Activated naive CD4-positive, alpha-beta T cell treated with anti-CD3 and anti-CD28 coated beads for 36 hours (primary cell): ENCODE data around the gene FAM83G. TPM values are rescaled to one million over a fixed set of nuclear protein-coding genes. Genes with fewer than 3 reads are reported as not detected.

ENCODE experiments used
- CTCF ChIA-PET: fragments of 350-600 bp; sonication (Branson Sonifier 250); formaldehyde crosslinking; loops from one replicate; lab custom pipeline; 2021; ENCODE audit warnings: antibody characterized with exemption; lab: Charles Lee
- DNase-seq: peaks from one replicate; pipeline ENCODE4 v3.0.0-alpha.2; 2020
- H3K27ac Mint-ChIP-seq: one replicate; pipeline ENCODE4 v1.8.0; 2021; ENCODE audit warnings: mild to moderate bottlenecking, mixed read lengths
- H3K27me3 Mint-ChIP-seq: one replicate; pipeline ENCODE4 v1.8.0; 2021; ENCODE audit warnings: low read depth, mixed read lengths
- H3K36me3 Mint-ChIP-seq: one replicate; pipeline ENCODE4 v1.8.0; 2021; ENCODE audit warnings: low read depth, mixed read lengths
- H3K4me1 Mint-ChIP-seq: one replicate; pipeline ENCODE4 v1.8.0; 2021; ENCODE audit warnings: low read depth, mixed read lengths
- H3K4me3 Mint-ChIP-seq: one replicate; pipeline ENCODE4 v1.8.0; 2021; ENCODE audit warnings: mild to moderate bottlenecking, moderate library complexity, mixed read lengths
- H3K9me3 Mint-ChIP-seq: one replicate; pipeline ENCODE4 v1.8.0; 2021; ENCODE audit warnings: mixed read lengths
- intact Hi-C: fragments of 100-400 bp; cut with micrococcal nuclease; formaldehyde crosslinking; loops from one replicate; pipeline ENCODE4 v1.15.1; 2023
- total RNA-seq, 2 experiments: library from RNA; stranded (reverse); gene quantifications; one replicate each; pipeline ENCODE4 v1.2.3, GENCODE V29; 2021

Gene FAM83G
- total RNA-seq, 2 experiments from 2014 or later = 10.6 TPM

DNA sequence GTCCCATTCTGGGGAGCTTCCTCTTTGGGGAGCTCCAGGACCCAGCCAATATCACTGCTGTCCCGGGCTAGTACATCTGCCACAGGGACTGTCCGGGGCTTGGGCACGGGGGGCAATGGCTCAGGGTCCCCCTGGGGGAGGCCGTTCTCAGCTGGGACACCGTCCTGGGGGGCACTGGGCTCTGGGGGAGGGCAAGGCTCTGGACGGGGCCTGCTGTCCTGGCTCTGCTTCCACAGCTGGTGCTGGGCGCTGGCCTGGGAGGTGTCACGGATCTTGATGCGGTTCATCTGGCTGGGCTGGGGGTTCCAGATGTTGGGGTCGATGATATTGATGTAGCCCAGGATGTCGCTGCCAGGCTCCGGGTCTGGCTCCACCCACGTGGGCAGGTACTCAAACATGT is 26.5 kb downstream of the FAM83G start:
- H3K4me3 Mint-ChIP-seq = no peak overlapping the region
- intact Hi-C loops = no loop called here
- no peak for DNase-seq
- no peaks in the 10 kb centered on the region for H3K27me3 Mint-ChIP-seq
- peaks cover 17% of the 10 kb centered on the region for H3K36me3 Mint-ChIP-seq
- CTCF ChIA-PET = no interaction called here
- H3K9me3 Mint-ChIP-seq = no peaks in the 10 kb centered on the region
- H3K4me1 Mint-ChIP-seq = peaks cover 10% of the 10 kb centered on the region
- H3K27ac Mint-ChIP-seq = no peak overlapping the region

- H3K36me3 Mint-ChIP-seq = peaks cover 17% of the 10 kb centered on the region
- peaks cover 10% of the 10 kb centered on the region for H3K4me1 Mint-ChIP-seq
- intact Hi-C loops = no loop called here
- CTCF ChIA-PET = interaction anchor here (1.6 kb wide), 1 partner anchor 17 kb away, joined by 5 read pairs; no protein-coding TSS in a partner anchor
- no peak overlapping the region for H3K4me3 Mint-ChIP-seq
- no peak for DNase-seq
- no peaks in the 10 kb centered on the region for H3K9me3 Mint-ChIP-seq
- H3K27ac Mint-ChIP-seq = no peak overlapping the region
- no peaks in the 10 kb centered on the region for H3K27me3 Mint-ChIP-seq
These were observed 26.9 kb downstream of the FAM83G start for GRCh38 chr17:18977646-18978045.

DNA sequence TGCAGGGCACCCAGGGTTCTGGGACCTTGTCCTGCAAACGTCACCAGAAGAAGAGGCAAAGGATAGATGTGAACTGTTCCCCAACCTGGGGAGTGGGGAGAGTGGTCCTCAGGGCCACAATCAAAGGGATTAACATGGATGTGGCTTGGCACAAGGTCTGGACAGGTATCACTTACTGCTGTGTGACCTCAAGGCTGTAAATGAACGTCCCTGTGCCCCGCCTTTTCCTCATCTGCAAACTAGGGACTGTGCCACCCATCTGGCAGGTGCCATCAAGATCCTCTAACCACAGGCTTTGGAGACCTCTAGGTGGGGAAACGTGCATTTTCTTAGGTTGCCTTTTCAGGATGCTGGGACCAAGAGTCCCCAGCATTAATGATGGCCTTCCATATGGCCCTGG is 27.5 kb downstream of the FAM83G start:
- CTCF ChIA-PET = interaction anchor here (1.6 kb wide), 1 partner anchor 16 kb away, joined by 5 read pairs; no protein-coding TSS in a partner anchor
- peaks cover 10% of the 10 kb centered on the region for H3K4me1 Mint-ChIP-seq
- H3K9me3 Mint-ChIP-seq = no peaks in the 10 kb centered on the region
- no peak overlapping the region for H3K4me3 Mint-ChIP-seq
- intact Hi-C loops = no loop called here
- peaks cover 16% of the 10 kb centered on the region for H3K36me3 Mint-ChIP-seq
- no peak overlapping the region for H3K27ac Mint-ChIP-seq
- no peaks in the 10 kb centered on the region for H3K27me3 Mint-ChIP-seq
- DNase-seq = no peak

DNA sequence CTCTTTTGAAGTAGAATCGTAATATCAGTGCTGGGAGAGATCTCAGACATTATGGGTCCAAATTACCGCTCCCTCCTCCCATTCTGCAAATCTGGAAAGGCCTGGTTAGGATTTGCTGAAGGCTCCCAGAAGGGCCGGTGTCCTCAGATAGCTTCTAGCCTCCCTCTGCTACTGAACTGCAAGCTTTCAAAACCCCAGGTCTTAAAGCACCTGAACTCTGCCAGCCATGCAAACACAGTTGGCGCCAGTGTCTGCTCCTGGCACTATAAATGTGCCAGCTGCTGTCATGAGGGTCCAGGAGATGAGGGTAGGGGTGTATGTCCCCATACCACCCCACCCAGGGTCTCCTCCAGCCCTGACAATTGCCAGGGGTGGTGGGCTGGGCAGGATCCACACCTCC is 28.4 kb downstream of the FAM83G start:
- intact Hi-C loops = no loop called here
- Mint-ChIP-seq H3K4me1 (peaks cover 10% of the 10 kb centered on the region), H3K36me3 (peaks cover 16% of the 10 kb centered on the region), H3K4me3 (no peak overlapping the region), H3K9me3 (no peaks in the 10 kb centered on the region), H3K27ac (no peak overlapping the region), H3K27me3 (no peaks in the 10 kb centered on the region)
- CTCF ChIA-PET = interaction anchor here (1.6 kb wide), 1 partner anchor 15 kb away, joined by 5 read pairs; no protein-coding TSS in a partner anchor
- no peak for DNase-seq

GRCh38 chr17:18975597-18975996 is 29.0 kb downstream of the FAM83G start:
- no peak overlapping the region for H3K27ac Mint-ChIP-seq
- H3K9me3 Mint-ChIP-seq = no peaks in the 10 kb centered on the region
- H3K27me3 Mint-ChIP-seq = no peaks in the 10 kb centered on the region
- H3K36me3 Mint-ChIP-seq = peaks cover 18% of the 10 kb centered on the region
- no peak for DNase-seq
- CTCF ChIA-PET = interaction anchor here (0.5 kb wide), 1 partner anchor 124 kb away, joined by 3 read pairs; no protein-coding TSS in a partner anchor
- no peak overlapping the region for H3K4me3 Mint-ChIP-seq
- peaks cover 10% of the 10 kb centered on the region for H3K4me1 Mint-ChIP-seq
- intact Hi-C loops = no loop called here

- H3K36me3 Mint-ChIP-seq = peaks cover 22% of the 10 kb centered on the region
- peak; percentile 14 for DNase-seq
- no peaks in the 10 kb centered on the region for H3K9me3 Mint-ChIP-seq
- H3K27ac Mint-ChIP-seq = peak overlapping the region; percentile 18
- intact Hi-C loops = no loop called here
- CTCF ChIA-PET = no interaction called here
- H3K27me3 Mint-ChIP-seq = no peaks in the 10 kb centered on the region
- no peak overlapping the region for H3K4me3 Mint-ChIP-seq
- peaks cover 11% of the 10 kb centered on the region for H3K4me1 Mint-ChIP-seq
These were observed 30.0 kb downstream of the FAM83G start for GRCh38 chr17:18974407-18975149.

GRCh38 chr17:18971801-18972200 is 32.8 kb downstream of the FAM83G start:
- no peak for DNase-seq
- H3K27ac Mint-ChIP-seq = no peak overlapping the region
- no peaks in the 10 kb centered on the region for H3K9me3 Mint-ChIP-seq
- H3K4me1 Mint-ChIP-seq = peaks cover 11% of the 10 kb centered on the region
- no peaks in the 10 kb centered on the region for H3K27me3 Mint-ChIP-seq
- H3K36me3 Mint-ChIP-seq = peaks cover 11% of the 10 kb centered on the region
- CTCF ChIA-PET = interaction anchor here (0.9 to 1.8 kb wide), 2 partner anchors 9 to 11 kb away, joined by 3 to 5 read pairs; no protein-coding TSS in a partner anchor
- H3K4me3 Mint-ChIP-seq = no peak overlapping the region
- intact Hi-C loops = loop anchor here (2.0 kb wide), 1 partner anchor 17 kb away; no protein-coding TSS in a partner anchor

- CTCF ChIA-PET = interaction anchor here (1.3 kb wide), 1 partner anchor 10 kb away, joined by 6 read pairs; no protein-coding TSS in a partner anchor
- no peak overlapping the region for H3K4me3 Mint-ChIP-seq
- DNase-seq = no peak
- no peaks in the 10 kb centered on the region for H3K27me3 Mint-ChIP-seq
- peaks cover 11% of the 10 kb centered on the region for H3K4me1 Mint-ChIP-seq
- H3K27ac Mint-ChIP-seq = no peak overlapping the region
- intact Hi-C loops = loop anchor here (2.0 kb wide), 1 partner anchor 16 kb away; no protein-coding TSS in a partner anchor
- no peaks in the 10 kb centered on the region for H3K9me3 Mint-ChIP-seq
- H3K36me3 Mint-ChIP-seq = peaks cover 8% of the 10 kb centered on the region
These were observed 33.7 kb downstream of the FAM83G start for GRCh38 chr17:18970582-18971480.

DNA sequence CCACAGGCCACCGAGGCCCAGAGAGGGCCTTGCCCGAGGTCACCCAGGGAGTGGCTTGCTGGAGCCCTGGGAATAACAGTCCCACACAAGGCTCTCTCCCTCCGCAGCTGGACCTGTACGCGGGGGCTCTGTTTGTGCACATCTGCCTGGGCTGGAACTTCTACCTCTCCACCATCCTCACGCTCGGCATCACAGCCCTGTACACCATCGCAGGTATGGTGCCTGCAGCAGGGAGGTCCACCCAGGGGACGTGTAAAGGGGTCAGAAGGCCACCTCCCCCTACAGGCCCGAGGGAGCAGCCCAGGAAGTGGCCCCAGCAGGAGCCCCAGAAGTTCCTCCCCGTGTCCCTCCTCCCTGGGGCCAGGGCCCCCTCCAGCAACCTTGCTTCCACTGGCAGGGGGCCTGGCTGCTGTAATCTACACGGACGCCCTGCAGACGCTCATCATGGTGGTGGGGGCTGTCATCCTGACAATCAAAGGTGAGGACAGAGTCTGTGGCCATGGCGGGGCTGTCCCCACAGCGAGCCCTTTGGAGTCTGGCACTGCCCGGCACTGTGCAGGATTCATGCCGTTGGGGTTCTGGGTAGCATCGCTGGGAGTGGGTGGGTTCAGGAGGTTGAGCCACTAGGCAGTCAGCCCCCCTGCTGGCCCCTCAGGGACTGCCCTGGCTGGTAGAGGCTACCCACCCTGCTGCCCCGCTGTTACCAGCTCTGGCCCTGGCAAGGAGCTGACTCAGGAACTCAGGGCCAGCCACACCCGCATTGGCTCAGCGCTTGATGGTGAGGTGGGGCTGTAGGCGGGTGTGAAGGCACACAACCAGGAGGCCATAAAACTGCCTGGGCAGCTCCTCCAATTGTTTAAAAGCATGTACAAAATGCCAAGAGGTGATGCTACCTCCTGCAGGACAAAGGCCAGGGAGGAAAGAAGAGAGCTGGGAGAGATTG is 35.3 kb downstream of the FAM83G start:
- no peak overlapping the region for H3K4me3 Mint-ChIP-seq
- H3K4me1 Mint-ChIP-seq = peaks cover 2% of the 10 kb centered on the region
- intact Hi-C loops = no loop called here
- DNase-seq = no peak
- H3K27ac Mint-ChIP-seq = no peak overlapping the region
- H3K27me3 Mint-ChIP-seq = no peaks in the 10 kb centered on the region
- CTCF ChIA-PET = interaction anchor here (0.9 to 1.3 kb wide), 2 partner anchors 8 to 11 kb away, joined by 3 to 6 read pairs; no protein-coding TSS in a partner anchor
- H3K9me3 Mint-ChIP-seq = no peaks in the 10 kb centered on the region
- peaks cover 8% of the 10 kb centered on the region for H3K36me3 Mint-ChIP-seq

DNA sequence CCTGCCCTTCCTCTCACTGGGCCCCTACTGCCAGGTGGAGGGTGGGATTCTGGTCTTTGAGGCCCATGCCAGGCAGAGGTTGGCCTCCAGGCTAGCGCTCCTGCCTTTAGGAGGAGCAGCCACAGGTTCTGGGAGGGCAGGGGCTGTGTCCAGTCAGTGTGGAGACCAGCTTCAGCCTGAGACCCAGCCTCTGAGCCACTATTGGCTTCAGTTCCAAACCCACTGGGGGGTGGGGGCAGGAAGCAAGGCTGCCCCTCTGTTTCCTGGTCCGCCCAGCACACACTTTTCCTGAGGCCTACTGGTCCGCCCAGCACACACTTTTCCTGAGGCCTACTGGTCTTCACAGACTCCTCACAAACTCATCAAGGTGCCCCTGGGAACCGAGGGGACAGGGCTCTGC is 36.2 kb downstream of the FAM83G start:
- H3K4me1 Mint-ChIP-seq = peaks cover 2% of the 10 kb centered on the region
- peaks cover 7% of the 10 kb centered on the region for H3K36me3 Mint-ChIP-seq
- H3K27ac Mint-ChIP-seq = no peak overlapping the region
- DNase-seq = no peak
- no peak overlapping the region for H3K4me3 Mint-ChIP-seq
- no peaks in the 10 kb centered on the region for H3K27me3 Mint-ChIP-seq
- intact Hi-C loops = no loop called here
- CTCF ChIA-PET = interaction anchor here (0.9 kb wide), 1 partner anchor 12 kb away, joined by 3 read pairs; no protein-coding TSS in a partner anchor
- H3K9me3 Mint-ChIP-seq = no peaks in the 10 kb centered on the region

- DNase-seq = no peak
- intact Hi-C loops = no loop called here
- Mint-ChIP-seq H3K27me3 (no peaks in the 10 kb centered on the region), H3K27ac (no peak overlapping the region), H3K9me3 (no peaks in the 10 kb centered on the region), H3K36me3 (peaks cover 7% of the 10 kb centered on the region), H3K4me3 (no peak overlapping the region), H3K4me1 (peaks cover 2% of the 10 kb centered on the region)
- CTCF ChIA-PET = interaction anchor here (0.9 kb wide), 1 partner anchor 13 kb away, joined by 3 read pairs; no protein-coding TSS in a partner anchor
These were observed 36.6 kb downstream of the FAM83G start for GRCh38 chr17:18967916-18968315.
